ENCODE data around the gene NOSIP.

NOSIP gene

DNA sequence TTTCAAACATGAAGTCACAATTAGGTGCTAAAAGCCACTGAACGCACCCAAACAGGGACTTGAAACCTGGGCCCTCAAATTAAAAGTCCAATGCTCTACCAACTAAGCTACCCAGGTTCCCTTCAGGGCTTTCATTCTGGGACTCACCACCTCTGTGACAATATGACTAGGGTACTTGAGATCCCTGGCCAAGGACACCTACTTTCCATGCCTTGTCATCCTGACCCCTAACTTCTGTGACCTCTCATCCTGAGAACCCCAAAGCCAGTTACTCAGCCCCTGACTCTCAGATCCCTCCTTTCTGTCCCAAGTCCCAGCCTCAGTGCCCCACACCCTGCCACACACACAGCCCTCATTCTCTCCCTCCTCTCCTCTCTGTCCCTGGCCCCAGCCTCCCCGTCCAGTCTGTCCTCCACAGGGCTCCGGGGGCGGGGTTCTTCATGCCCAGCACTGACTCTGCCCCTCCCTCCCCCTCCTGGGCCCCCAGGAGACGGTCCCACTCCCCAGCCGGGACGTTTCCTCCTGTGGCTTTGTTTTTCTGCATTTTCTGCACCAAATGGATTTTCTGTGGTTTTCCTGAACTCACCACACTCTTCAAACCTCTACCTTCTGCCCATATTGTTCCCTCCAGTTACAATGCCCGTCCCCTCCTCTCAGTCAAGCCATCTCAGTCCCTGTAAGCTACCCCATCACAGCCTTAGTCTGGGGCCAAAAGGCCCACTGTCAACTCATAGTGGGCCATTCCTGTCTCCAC is 45.5 kb downstream of the NOSIP start:
- Histone ChIP-seq H3K9me3 (ENCODE audit: severe bottlenecking) (no peaks in the 10 kb centered on the region), H3K36me3 (peaks cover 16% of the 10 kb centered on the region), H3K27me3 (ENCODE audit: insufficient read depth, low read depth, severe bottlenecking) (no peaks in the 10 kb centered on the region), H3K27ac (no peak overlapping the region), H3K4me3 (ENCODE audit: low read depth, low read length) (peak overlapping the region; percentile 68)
- DNase-seq, result no peak
- TF ChIP-seq, protein P1, sequence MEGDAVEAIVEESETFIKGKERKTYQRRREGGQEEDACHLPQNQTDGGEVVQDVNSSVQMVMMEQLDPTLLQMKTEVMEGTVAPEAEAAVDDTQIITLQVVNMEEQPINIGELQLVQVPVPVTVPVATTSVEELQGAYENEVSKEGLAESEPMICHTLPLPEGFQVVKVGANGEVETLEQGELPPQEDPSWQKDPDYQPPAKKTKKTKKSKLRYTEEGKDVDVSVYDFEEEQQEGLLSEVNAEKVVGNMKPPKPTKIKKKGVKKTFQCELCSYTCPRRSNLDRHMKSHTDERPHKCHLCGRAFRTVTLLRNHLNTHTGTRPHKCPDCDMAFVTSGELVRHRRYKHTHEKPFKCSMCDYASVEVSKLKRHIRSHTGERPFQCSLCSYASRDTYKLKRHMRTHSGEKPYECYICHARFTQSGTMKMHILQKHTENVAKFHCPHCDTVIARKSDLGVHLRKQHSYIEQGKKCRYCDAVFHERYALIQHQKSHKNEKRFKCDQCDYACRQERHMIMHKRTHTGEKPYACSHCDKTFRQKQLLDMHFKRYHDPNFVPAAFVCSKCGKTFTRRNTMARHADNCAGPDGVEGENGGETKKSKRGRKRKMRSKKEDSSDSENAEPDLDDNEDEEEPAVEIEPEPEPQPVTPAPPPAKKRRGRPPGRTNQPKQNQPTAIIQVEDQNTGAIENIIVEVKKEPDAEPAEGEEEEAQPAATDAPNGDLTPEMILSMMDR (IDR thresholded peaks at IDR 0.05; ENCODE audit: low read depth, low read length), result no peak

DNA sequence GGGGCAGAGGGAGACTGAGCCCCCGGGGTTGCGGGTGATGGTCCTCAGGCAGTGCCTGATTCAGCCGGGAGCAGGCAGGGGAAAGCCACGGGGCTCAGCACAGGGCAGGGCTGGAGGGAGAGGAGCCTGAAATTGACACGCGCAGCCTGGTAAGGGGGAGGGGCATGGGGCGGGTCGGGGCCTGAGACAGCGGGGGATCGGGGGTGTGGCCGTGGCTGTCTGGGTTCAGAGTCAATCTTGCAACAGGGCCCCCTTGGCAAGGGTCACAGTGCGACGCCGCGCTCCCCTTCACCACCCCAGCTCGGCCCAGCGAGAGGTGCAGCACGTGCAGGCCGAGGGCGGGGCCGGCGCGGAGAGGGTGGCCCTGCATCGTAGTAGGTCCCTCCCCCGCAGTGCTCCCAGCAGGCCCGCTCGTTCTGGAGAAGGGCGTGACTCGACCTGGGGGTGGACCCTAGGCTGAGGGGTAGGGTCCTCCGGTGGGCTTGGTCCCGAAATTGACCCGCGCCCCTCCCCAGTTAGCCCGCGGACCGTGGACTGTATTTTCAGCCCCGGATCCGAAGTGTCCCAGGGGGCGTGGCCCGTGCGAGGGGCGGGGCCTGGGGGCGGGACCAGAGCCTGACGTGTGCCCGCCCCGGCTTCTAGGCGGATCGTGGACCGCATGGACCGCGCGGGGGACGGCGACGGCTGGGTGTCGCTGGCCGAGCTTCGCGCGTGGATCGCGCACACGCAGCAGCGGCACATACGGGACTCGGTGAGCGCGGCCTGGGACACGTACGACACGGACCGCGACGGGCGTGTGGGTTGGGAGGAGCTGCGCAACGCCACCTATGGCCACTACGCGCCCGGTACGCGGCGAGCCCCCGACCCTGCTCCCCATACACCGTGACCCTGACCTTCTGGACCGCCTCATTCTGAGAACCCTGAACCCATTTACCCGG is 46.5 kb downstream of the NOSIP start:
- no peaks in the 10 kb centered on the region for H3K27me3 ChIP-seq (ENCODE audit: insufficient read depth, low read depth, severe bottlenecking)
- H3K36me3 ChIP-seq, result peaks cover 14% of the 10 kb centered on the region
- TF ChIP-seq, protein P1 (IDR thresholded peaks at IDR 0.05; ENCODE audit: low read depth, low read length), result peak; percentile 55
- no peak overlapping the region for H3K27ac ChIP-seq
- H3K4me3 ChIP-seq (ENCODE audit: low read depth, low read length), result peak overlapping the region; percentile 68
- DNase-seq, result peak; percentile 69
- H3K9me3 ChIP-seq (ENCODE audit: severe bottlenecking), result no peaks in the 10 kb centered on the region

DNA sequence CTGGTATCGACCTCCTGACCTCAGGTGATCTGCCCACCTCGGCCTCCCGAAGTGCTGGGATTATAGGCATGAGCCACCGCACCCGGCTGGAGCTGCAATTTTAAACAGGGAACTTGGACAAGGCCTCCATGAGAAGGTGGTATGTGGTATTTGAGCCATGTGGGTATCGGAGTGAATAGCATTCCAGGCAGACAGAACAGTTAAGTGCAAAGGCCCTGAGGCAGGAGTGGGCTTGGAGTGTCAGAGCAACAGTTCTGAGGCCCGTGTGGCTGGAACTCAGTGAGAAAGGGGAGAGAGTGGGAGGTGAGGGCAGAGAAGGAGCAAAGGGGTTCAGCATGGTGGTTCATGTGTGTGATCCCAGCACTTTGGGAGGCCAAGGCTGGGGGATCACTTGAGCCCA is 49.6 kb downstream of the NOSIP start:
- Histone ChIP-seq H3K27ac (no peak overlapping the region), H3K36me3 (peaks cover 14% of the 10 kb centered on the region), H3K9me3 (ENCODE audit: severe bottlenecking) (no peaks in the 10 kb centered on the region), H3K27me3 (ENCODE audit: insufficient read depth, low read depth, severe bottlenecking) (no peaks in the 10 kb centered on the region), H3K4me3 (ENCODE audit: low read depth, low read length) (no peak overlapping the region)
- TF ChIP-seq, protein P1 (IDR thresholded peaks at IDR 0.05; ENCODE audit: low read depth, low read length), result no peak
- no peak for DNase-seq

DNA sequence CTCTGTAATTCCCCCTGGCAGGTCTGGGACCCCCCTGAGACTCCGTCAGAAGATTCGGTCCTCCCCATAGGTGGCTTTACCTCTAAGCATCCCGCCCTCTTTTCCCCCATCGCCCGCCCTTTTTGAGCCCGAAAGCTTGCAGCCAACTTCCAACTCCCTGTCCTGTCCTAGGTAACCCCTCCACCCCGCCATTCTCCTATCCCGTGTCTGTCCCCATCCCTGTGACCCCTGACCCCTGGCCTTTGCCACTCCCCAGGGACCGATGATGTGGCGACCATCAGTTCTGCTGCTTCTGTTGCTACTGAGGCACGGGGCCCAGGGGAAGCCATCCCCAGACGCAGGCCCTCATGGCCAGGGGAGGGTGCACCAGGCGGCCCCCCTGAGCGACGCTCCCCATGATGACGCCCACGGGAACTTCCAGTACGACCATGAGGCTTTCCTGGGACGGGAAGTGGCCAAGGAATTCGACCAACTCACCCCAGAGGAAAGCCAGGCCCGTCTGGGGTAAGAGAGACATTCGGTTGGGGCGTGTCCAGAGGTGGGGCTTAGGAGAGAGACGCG is 52.1 kb downstream of the NOSIP start:
- Histone ChIP-seq H3K27me3 (ENCODE audit: insufficient read depth, low read depth, severe bottlenecking) (no peaks in the 10 kb centered on the region), H3K27ac (no peak overlapping the region), H3K4me3 (ENCODE audit: low read depth, low read length) (no peak overlapping the region), H3K9me3 (ENCODE audit: severe bottlenecking) (no peaks in the 10 kb centered on the region), H3K36me3 (peaks cover 14% of the 10 kb centered on the region)
- TF ChIP-seq, protein P1 (IDR thresholded peaks at IDR 0.05; ENCODE audit: low read depth, low read length), result no peak
- no peak for DNase-seq

DNA sequence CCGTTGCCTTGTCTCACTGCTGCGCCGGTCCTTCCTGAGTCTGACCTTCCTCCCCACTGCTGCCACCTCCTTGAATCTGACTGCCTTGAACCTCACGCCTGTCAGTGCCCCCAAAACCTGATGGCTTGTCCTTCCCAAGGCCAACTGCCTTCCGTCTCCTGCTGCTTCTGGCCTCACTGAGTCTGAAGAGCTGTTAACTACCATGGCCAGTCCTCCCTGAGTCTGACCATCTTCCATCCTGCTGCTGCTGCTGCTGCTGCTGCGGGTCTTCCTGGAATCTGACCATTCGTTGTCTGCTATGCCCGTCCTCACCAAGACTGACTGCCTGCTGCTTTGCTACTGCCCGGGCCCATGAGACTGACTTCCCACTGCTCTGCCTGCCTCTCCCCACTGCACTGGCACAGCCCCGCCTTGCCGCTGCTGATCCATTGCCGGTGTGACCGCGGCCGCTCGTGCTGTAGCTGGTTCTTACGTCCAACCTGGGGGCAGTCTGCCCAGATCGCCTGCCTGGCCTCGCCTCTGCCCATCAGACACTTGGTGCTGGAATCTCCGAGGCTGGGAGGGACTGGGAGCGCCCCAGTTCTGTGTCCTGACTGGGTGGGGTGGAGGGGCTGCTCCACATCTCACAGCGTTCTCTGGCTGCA is 55.4 kb downstream of the NOSIP start:
- TF ChIP-seq, protein P1 (IDR thresholded peaks at IDR 0.05; ENCODE audit: low read depth, low read length), result no peak
- Histone ChIP-seq H3K4me3 (ENCODE audit: low read depth, low read length) (no peak overlapping the region), H3K27ac (no peak overlapping the region), H3K36me3 (peaks cover 6% of the 10 kb centered on the region; the same call in 1 of the 2 replicates), H3K9me3 (ENCODE audit: severe bottlenecking) (no peaks in the 10 kb centered on the region), H3K27me3 (ENCODE audit: insufficient read depth, low read depth, severe bottlenecking) (no peaks in the 10 kb centered on the region)
- DNase-seq, result no peak

Measured in WERI-Rb-1 (cell line).